Measurements from ENCODE around the gene PIGX.

GRCh38 chr3:196754091-196754981, 42.2 kb downstream of the PIGX start:
- TF ChIP-seq CTCF (IDR thresholded peaks at IDR 0.05), result no peak
- no peak for TF ChIP-seq POLR2AphosphoS5 (IDR thresholded peaks at IDR 0.05)

Data from upper lobe of left lung (tissue), 4 donors.